ENCODE data around the gene OSTC.

OSTC gene

GRCh38 chr4:108636246-108636645 lies 14.2 kb upstream of the OSTC start:
- TF ChIP-seq, protein P1, sequence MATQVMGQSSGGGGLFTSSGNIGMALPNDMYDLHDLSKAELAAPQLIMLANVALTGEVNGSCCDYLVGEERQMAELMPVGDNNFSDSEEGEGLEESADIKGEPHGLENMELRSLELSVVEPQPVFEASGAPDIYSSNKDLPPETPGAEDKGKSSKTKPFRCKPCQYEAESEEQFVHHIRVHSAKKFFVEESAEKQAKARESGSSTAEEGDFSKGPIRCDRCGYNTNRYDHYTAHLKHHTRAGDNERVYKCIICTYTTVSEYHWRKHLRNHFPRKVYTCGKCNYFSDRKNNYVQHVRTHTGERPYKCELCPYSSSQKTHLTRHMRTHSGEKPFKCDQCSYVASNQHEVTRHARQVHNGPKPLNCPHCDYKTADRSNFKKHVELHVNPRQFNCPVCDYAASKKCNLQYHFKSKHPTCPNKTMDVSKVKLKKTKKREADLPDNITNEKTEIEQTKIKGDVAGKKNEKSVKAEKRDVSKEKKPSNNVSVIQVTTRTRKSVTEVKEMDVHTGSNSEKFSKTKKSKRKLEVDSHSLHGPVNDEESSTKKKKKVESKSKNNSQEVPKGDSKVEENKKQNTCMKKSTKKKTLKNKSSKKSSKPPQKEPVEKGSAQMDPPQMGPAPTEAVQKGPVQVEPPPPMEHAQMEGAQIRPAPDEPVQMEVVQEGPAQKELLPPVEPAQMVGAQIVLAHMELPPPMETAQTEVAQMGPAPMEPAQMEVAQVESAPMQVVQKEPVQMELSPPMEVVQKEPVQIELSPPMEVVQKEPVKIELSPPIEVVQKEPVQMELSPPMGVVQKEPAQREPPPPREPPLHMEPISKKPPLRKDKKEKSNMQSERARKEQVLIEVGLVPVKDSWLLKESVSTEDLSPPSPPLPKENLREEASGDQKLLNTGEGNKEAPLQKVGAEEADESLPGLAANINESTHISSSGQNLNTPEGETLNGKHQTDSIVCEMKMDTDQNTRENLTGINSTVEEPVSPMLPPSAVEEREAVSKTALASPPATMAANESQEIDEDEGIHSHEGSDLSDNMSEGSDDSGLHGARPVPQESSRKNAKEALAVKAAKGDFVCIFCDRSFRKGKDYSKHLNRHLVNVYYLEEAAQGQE (IDR thresholded peaks at IDR 0.05; ENCODE audit: insufficient read depth in 1 of 2, low read depth in 2 of 2, low read length in 2 of 2): no peak
- TF ChIP-seq SIN3A (IDR thresholded peaks at IDR 0.05; ENCODE audit: borderline replicate concordance, insufficient read depth, low read length) (no peak), FOXP2 (optimal IDR thresholded peaks at IDR 0.05; ENCODE audit: borderline replicate concordance, extremely low read depth, extremely low read length, insufficient read depth) (no peak), TAF1 (IDR thresholded peaks at IDR 0.05; ENCODE audit: borderline replicate concordance, insufficient read depth, low read length) (no peak), POLR2AphosphoS5 (IDR thresholded peaks at IDR 0.05; ENCODE audit: low read depth, low read length) (no peak)

GRCh38 chr4:108637856-108638255 lies 12.5 kb upstream of the OSTC start:
- TF ChIP-seq FOXP2 (optimal IDR thresholded peaks at IDR 0.05; ENCODE audit: borderline replicate concordance, extremely low read depth, extremely low read length, insufficient read depth): no peak
- no peak for TF ChIP-seq SIN3A (IDR thresholded peaks at IDR 0.05; ENCODE audit: borderline replicate concordance, insufficient read depth, low read length)

DNA sequence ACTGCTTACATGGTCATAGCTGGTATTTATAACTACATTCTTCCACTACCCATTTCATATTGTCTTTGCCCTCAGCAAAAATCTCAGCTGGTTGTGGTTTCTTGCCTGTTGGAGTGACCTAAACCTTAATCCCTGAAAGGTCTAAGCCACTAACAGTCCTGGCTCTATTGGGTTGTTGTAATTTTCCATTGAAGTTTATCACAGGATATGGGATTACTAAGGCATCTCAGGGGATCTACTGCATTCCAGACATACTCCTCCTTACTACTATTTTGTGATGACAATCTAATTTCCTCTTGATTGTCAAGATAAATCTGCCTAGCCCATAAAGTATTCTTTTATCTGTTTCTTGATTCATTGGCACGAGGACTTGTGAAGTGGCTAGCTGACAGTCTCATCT lies 6.2 kb upstream of the OSTC start:
- TF ChIP-seq, protein P1 (IDR thresholded peaks at IDR 0.05; ENCODE audit: insufficient read depth in 1 of 2, low read depth in 2 of 2, low read length in 2 of 2): no peak
- no peak for TF ChIP-seq SIN3A (IDR thresholded peaks at IDR 0.05; ENCODE audit: borderline replicate concordance, insufficient read depth, low read length)
- no peak for TF ChIP-seq TAF1 (IDR thresholded peaks at IDR 0.05; ENCODE audit: borderline replicate concordance, insufficient read depth, low read length)
- TF ChIP-seq POLR2AphosphoS5 (IDR thresholded peaks at IDR 0.05; ENCODE audit: low read depth, low read length): no peak
- TF ChIP-seq FOXP2 (optimal IDR thresholded peaks at IDR 0.05; ENCODE audit: borderline replicate concordance, extremely low read depth, extremely low read length, insufficient read depth): no peak

- TF ChIP-seq POLR2AphosphoS5 (IDR thresholded peaks at IDR 0.05; ENCODE audit: low read depth, low read length) (no peak), TAF1 (IDR thresholded peaks at IDR 0.05; ENCODE audit: borderline replicate concordance, insufficient read depth, low read length) (no peak)
- TF ChIP-seq, protein P1 (IDR thresholded peaks at IDR 0.05; ENCODE audit: insufficient read depth in 1 of 2, low read depth in 2 of 2, low read length in 2 of 2): no peak
Observed at GRCh38 chr4:108646706-108647105, 3.7 kb upstream of the OSTC start.

DNA sequence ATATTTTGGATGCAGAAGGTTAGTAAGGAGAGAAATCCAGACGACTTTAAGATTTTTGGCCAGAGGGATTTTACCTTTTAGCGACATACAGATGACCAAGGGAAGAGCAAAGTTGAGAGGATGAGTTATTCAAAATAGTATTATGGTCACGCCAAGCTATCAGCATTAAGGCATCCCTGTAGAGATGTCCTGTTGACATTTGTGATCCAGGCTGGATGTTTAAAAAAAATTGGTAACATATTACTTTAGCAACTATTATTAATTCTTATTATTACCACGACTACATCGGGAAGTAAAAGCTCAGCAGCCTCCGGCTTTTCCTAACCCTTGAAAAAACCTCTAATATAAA lies 562 bp upstream of the OSTC start:
- TF ChIP-seq, protein P1 (IDR thresholded peaks at IDR 0.05; ENCODE audit: insufficient read depth in 1 of 2, low read depth in 2 of 2, low read length in 2 of 2): no peak

All from PFSK-1 (cell line).